Measurements from ENCODE around the gene SPTBN4.
"Not testable (repeated sequence)": the region's sequence is repeated elsewhere in the genome, so short reads cannot be mapped to it uniquely, and the experiment has no call there.

The SPTBN4 gene

DNA sequence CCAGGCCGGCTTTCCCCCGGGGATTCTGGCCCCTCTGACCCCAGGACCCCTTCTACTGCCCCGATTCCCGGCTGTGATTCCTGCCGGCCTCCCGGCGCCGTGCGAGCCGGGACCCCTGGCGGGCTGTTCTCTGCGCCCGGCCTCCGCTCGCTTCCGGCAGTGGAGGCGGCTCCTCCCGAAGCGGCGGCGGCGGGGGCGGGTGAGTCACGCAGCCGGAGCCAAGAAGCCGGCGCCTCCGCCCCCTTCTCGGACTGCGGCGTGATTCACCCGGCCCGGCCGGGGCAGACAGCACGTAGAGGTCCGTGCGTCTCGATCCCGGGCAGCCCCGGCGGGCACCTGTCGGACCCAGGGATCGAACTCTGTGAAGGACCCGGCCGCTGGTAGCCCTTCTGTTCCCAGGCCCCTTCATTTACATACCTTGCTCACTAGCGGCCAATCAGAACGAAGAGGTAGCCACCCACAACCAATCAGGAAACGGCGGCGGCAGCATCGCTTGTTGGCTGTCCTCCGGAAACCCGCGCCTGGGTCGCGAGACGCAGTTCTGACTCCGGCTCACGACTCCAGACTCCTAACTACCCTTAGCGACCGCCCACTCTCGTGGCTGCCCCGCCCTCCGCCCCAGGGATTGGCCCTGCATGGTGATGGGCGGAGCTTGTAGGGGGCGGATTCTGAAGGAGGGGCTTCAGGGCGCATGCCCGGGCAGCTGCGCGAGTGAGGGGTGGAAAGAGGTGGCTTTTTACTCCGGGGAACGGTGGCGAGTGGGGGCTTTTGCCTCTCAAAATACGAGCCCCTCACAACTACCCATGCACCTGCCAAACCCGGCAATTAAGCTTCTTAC is 41.1 kb upstream of the SPTBN4 start, which contains the start of gene SERTAD1:
Gene SERTAD1, minus strand, starts transcription at position 543 of the 838 bp plus-strand sequence. CDS start 2,446 bp downstream, outside the sequence.
- TF ChIP-seq CTCF (IDR thresholded peaks at IDR 0.05; ENCODE audit: borderline replicate concordance, insufficient read depth, low read depth, low read length), result peak; percentile 85
- peak within 1 kb of the TSS; percentile 88 for H3K4me3 ChIP-seq (ENCODE audit: low read depth, low read length)

DNA sequence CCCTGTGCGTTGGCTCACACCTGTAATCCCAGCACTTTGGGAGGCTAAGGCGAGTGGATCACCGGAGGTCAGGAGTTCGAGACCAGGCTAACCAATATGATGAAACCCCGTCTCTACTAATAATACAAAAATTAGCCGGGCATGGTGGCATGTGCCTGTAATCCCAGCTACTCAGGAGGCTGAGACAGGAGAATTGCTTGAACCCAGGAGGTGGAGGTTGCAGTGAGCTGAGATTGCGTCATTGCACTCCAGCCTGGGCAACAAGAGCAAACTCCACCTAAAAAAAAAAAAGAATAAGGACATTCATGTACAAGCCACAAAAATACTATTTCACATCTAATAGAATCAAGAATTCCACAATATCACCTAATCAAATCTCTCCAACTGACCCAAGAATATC is 38.6 kb upstream of the SPTBN4 start:
- not testable (repeated sequence) for H3K4me3 ChIP-seq (ENCODE audit: low read depth, low read length)

DNA sequence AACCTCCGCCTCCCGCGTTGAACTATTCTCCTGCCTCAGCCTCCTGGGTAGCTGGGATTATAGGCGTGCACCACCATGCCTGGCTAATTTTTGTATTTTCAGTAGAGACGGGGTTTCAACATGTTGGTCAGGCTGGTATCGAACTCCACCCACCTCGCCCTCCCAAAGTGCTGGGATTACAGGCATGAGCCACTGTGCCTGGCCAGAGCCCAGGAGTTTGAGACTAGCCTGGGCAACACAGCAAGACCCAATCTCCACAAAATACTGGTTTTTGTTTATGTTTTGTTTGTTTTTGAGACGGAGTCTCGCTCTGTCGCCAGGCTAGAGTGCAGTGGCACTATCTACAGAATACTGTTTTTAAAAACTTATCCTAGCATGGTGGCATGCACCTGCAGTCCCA is 36.6 kb upstream of the SPTBN4 start:
- H3K4me3 ChIP-seq (ENCODE audit: low read depth, low read length), result not testable (repeated sequence)

DNA sequence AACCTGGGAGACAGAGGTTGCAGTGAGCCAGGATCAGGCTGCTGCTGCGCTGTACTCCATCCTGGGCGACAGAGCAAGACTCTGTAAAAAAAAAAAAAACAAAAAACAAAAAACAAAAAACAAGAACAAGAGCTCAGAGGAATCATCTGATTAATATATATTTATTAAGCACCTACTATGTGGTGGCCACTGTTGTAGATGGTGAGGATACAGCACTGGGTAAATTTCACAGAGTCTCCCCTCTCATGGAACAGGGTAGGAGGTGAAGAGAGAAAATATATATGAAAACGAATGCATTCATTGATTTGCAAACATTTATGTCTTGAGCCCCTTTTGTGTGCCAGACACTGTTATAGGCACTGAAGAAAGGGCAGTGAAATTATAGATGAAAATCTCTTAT is 35.1 kb upstream of the SPTBN4 start:
- H3K4me3 ChIP-seq (ENCODE audit: low read depth, low read length), result no peak overlapping the region
- TF ChIP-seq CTCF (IDR thresholded peaks at IDR 0.05; ENCODE audit: borderline replicate concordance, insufficient read depth, low read depth, low read length), result no peak

DNA sequence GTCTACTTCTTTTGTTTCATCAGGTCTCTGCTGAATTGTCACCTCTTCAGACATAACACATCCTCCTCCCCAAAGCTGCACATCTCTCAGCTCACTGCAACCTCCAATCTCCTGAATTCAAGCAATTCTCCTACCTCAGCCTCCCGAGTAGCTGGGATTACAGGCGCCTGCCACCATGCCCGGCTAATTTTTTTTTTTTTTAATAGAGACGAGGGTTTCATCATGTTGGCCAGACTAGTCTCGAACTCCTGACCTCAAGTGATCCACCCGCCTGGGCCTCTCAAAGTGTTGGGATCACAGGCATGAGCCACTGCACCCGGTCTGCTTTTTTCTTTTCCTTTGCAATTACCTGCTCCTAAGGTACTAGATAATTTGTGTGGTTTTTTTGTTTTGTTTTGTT is 34.0 kb upstream of the SPTBN4 start:
- H3K4me3 ChIP-seq (ENCODE audit: low read depth, low read length), result not testable (repeated sequence)

DNA sequence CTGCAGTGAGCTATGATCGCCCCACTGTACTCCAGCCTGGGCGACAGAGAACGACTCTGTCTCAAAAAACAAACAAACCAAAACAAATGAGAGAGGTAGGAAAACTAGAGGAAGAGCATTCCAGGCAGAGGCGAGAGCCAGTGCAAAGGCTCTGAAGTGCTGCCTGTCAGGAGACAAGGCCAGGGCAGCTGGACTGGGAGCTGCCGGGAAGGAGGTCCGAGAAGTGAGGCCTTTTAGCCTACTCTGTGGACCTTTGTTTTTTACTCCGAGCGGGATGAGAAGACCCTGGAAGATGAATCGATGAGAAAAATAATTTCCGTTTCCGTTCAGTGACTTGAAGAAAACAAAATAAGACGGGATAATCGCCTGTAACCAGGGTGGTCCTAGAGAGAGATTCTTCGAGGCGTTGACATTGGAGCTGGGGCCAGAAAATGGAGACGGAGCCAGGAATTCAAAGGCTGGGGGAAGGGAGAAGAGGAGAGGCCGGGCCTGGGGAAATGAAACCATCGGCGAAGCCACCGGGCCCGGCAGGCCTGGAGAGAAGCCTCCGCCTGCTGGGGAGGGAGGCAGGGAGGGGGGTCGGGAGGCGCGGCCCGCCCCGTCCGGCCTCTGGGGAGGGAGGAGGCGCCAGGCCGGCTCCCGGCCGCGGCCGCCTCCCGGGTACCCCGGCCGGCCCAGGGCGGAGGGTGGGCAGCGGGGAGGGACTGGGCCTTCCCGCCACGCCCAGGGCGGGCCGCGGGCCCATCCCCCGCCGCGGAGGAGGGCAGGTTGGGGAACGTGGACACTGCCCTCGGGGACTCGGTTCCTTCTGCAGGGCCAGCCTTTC is 33.2 kb upstream of the SPTBN4 start:
- peak overlapping the region; percentile 49 for H3K4me3 ChIP-seq (ENCODE audit: low read depth, low read length)
- no peak for TF ChIP-seq CTCF (IDR thresholded peaks at IDR 0.05; ENCODE audit: borderline replicate concordance, insufficient read depth, low read depth, low read length)

DNA sequence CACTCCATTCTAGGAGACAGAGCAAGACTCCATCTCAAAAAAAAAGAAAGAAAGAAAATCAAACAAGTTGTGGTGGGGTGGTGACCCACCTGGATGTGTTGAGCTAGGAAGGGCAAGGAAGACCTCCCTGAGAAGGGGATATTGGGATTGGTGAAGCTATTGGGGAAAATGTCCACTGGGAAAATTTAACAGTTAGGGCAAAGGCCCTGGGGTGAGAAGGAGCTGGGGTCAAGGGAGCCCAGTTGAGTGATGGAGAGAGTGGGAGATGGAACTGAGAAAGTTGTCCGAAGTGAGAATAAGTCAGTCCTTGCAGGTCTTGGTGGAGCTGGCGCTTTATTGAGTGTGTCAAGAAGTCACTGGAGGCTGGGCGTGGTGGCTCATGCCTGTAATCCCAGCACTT is 28.5 kb upstream of the SPTBN4 start:
- no peak overlapping the region for H3K4me3 ChIP-seq (ENCODE audit: low read depth, low read length)
- TF ChIP-seq CTCF (IDR thresholded peaks at IDR 0.05; ENCODE audit: borderline replicate concordance, insufficient read depth, low read depth, low read length), result no peak

- no peak overlapping the region for H3K4me3 ChIP-seq (ENCODE audit: low read depth, low read length)
- TF ChIP-seq CTCF (IDR thresholded peaks at IDR 0.05; ENCODE audit: borderline replicate concordance, insufficient read depth, low read depth, low read length), result no peak
These were observed 25.0 kb upstream of the SPTBN4 start for GRCh38 chr19:40441719-40442253.

Measured in GM12875 (cell line).